Body of pancreas (tissue), 4 donors: ENCODE results near the gene MTX1. TPM values are rescaled to one million over a fixed set of nuclear protein-coding genes. Genes with fewer than 3 reads are reported as not detected.

Experiments used
- ATAC-seq: fragments of 150-250 bp; one replicate; pipeline ENCODE4 v1.9.1; 2016
- DNase-seq, 4 donors: peaks; one replicate each; pipeline ENCODE4 v3.0.0-alpha.2; 2019
- H3K27ac ChIP-seq, 4 donors: fragments of 200-600 bp; sonication (generic); 1 replicate in 3 of 4; 2 replicates in 1 of 4; pipeline versions ENCODE4 v1.5.1 to v1.6.1; 2016 to 2019; ENCODE audit warnings: mild to moderate bottlenecking in 1 of 4, mixed read lengths in 1 of 4, moderate library complexity in 1 of 4
- H3K27me3 ChIP-seq, 2 donors: fragments of 200-600 bp; sonication (generic); one replicate each; pipeline ENCODE4 v1.6.0; 2016; ENCODE audit warnings: mild to moderate bottlenecking in 1 of 2
- H3K36me3 ChIP-seq, 2 donors: fragments of 200-600 bp; sonication (generic); replicated peaks in 1 of 2; 2 replicates each; pipeline ENCODE4 v1.5.1; 2016; ENCODE audit warnings: low read depth in 2 of 2; ENCODE audit not compliant: insufficient read depth in 1 of 2
- H3K4me1 ChIP-seq: fragments of 200-600 bp; sonication (generic); one replicate; pipeline ENCODE4 v1.6.0; 2016
- H3K4me3 ChIP-seq, 2 donors: fragments of 200-600 bp; sonication (generic); 1 replicate in 1 of 2; 2 replicates in 1 of 2; pipeline ENCODE4 v1.5.1; 2016 to 2019
- H3K9me3 ChIP-seq, 3 donors: fragments of 200-600 bp; sonication (generic); 1 replicate in 2 of 3; 2 replicates in 1 of 3; pipeline ENCODE4 v1.5.1; 2016
- POLR2A ChIP-seq, 3 donors: fragments of 450-650 bp; IDR thresholded peaks; one replicate each; pipeline ENCODE4 v1.6.1; 2016; ENCODE audit warnings: antibody characterized with exemption in 3 of 3, mild to moderate bottlenecking in 2 of 3
- WGBS, 2 donors: methylation state at CpG; one replicate each; pipeline ENCODE4 v1.1.5; 2017; 5-methylcytosine and 5-hydroxymethylcytosine counted together
- intact Hi-C: fragments of 100-400 bp; cut with DNase I; formaldehyde crosslinking; loops from one replicate; pipeline ENCODE4 v1.15.1; 2023
- total RNA-seq, 2 donors: library from RNA; depleted of rRNA; stranded (reverse); fragments of >200 nt; gene quantifications; one replicate each; pipeline ENCODE4 v1.1.0, GENCODE V29; 2016
- TF ChIP-seq, protein P1 (sequence below), 7 experiments: fragments of 450-650 bp in 4 of 7; fragments of 200-600 bp in 3 of 7; sonication (generic) in 3 of 7; IDR thresholded peaks; one replicate each; pipeline ENCODE4 v1.5.1; 2016 to 2019; ENCODE audit warnings: antibody characterized with exemption in 7 of 7

Gene MTX1
- total RNA-seq, 2 donors from 2014 or later: 5.9 to 16.3 TPM

DNA sequence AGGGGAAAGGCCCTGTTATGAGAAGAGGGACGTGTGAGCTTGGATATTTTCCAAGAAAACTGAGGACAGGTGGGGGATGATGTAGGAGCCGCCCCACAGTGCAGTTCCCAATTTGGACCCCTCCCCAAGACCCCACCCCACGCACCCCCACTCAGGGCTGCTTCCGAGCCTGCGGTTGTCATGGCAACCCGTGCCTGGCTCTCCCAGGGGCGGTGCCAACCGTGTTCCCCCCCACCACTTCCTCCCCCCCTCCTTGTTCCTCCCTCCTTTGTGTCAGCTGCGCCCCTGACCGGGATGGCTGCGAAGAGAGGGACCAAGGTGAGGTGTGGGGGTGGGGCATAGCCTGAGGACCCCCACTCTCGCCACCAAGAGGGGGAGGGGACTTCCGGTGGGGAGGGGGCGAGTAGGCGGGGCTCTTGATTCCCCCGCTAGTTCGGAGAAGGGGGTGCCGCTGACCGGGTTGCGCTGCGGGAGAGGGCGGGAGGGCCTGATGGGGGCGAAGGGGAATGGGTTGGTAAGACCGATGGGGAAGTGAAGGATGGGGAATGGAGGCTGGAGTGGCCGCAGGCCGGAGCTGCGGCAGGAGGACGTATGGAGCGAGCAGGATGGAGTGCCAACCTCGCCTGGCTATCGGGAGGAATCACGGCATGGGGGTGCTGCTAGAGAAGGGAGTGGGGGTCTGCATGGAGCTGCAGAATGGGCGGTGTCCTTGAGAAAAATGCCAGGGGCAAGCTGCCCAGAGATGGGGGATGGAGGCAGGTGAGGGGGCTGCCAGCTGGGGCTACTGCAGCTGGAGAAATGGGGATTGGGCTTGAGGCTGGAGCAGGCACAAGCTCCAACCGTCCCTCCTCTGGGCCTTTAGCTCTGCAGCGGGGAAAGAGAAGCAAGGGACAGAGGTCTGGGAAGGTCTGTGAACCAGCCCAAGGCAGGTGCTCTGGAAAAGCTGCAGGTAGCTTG is 33.9 kb upstream of the MTX1 start:
- no peaks in the 10 kb centered on the region for H3K9me3 ChIP-seq
- ATAC-seq: no peak
- no peak overlapping the region for H3K27ac ChIP-seq
- no peak overlapping the region for H3K4me3 ChIP-seq
- intact Hi-C loops: loop anchor here (10.0 kb wide), 1 partner anchor 50 kb away; no protein-coding TSS in a partner anchor
- H3K36me3 ChIP-seq: peaks cover 0 to 4% of the 10 kb centered on the region in 2 donors
- WGBS, 2 donors: 12 to 22% methylated on average over 32 to 34 of the region's 35 CpGs
- peak in 2 of 4 donors; percentile 18 to 21 for DNase-seq
- peaks cover 19% of the 10 kb centered on the region for H3K4me1 ChIP-seq
- no peaks in the 10 kb centered on the region for H3K27me3 ChIP-seq
- TF ChIP-seq, protein P1, sequence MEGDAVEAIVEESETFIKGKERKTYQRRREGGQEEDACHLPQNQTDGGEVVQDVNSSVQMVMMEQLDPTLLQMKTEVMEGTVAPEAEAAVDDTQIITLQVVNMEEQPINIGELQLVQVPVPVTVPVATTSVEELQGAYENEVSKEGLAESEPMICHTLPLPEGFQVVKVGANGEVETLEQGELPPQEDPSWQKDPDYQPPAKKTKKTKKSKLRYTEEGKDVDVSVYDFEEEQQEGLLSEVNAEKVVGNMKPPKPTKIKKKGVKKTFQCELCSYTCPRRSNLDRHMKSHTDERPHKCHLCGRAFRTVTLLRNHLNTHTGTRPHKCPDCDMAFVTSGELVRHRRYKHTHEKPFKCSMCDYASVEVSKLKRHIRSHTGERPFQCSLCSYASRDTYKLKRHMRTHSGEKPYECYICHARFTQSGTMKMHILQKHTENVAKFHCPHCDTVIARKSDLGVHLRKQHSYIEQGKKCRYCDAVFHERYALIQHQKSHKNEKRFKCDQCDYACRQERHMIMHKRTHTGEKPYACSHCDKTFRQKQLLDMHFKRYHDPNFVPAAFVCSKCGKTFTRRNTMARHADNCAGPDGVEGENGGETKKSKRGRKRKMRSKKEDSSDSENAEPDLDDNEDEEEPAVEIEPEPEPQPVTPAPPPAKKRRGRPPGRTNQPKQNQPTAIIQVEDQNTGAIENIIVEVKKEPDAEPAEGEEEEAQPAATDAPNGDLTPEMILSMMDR (IDR thresholded peaks at IDR 0.05): no peak
- no peak for TF ChIP-seq POLR2A (IDR thresholded peaks at IDR 0.05)

DNA sequence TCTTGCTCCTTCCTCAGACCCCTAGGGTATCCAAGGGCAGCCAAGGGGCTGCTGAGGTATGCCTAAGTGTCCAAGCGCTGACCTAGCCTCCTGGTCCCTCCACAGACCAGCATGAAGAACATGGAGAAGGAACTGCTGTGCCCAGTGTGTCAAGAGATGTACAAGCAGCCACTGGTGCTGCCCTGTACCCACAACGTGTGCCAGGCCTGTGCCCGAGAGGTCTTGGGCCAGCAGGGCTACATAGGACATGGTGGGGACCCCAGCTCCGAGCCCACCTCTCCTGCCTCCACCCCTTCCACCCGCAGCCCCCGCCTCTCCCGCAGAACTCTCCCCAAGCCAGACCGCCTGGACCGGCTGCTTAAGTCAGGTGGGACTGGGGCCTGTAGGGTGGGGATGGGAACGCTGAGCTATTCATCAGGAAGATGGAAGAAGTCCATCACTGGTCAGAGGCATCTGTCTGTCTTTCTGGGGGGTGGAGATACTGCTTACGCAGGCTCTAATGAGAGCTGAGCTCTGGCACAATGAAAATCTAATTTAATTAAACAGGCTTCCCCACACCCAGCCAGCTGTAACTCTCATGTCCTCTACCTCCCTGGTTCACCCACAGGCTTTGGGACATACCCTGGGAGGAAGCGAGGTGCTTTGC is 33.1 kb upstream of the MTX1 start:
- Histone ChIP-seq H3K27ac (no peak overlapping the region), H3K36me3 (peaks cover 0 to under 1% of the 10 kb centered on the region in 2 donors), H3K4me1 (peaks cover 19% of the 10 kb centered on the region), H3K27me3 (no peaks in the 10 kb centered on the region), H3K4me3 (no peak overlapping the region), H3K9me3 (no peaks in the 10 kb centered on the region)
- intact Hi-C loops: loop anchor here (10.0 kb wide), 1 partner anchor 49 kb away; no protein-coding TSS in a partner anchor
- no peak for TF ChIP-seq POLR2A (IDR thresholded peaks at IDR 0.05)
- TF ChIP-seq, protein P1 (IDR thresholded peaks at IDR 0.05): no peak
- WGBS, 2 donors: 78 to 80% methylated on average over 12 of the region's 12 CpGs
- DNase-seq (peak in 1 of 4 donors; percentile 12), ATAC-seq (no peak)

DNA sequence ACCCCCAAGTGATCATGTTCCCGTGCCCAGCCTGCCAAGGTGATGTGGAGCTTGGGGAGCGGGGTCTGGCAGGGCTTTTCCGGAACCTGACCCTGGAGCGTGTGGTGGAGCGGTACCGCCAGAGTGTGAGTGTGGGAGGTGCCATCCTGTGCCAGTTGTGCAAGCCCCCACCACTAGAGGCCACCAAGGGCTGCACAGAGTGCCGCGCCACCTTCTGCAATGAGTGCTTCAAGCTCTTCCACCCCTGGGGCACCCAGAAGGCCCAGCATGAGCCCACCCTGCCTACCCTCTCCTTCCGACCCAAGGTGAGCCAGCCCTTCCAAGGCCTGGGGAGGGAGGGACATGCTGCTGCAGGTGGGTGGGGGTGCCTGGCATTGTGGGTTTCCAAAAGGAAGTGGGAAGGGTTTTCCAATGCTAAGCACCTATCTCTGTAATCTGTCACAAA is 32.5 kb upstream of the MTX1 start:
- Histone ChIP-seq H3K4me3 (no peak overlapping the region), H3K9me3 (no peaks in the 10 kb centered on the region), H3K27me3 (no peaks in the 10 kb centered on the region), H3K27ac (no peak overlapping the region), H3K36me3 (no peaks in the 10 kb centered on the region), H3K4me1 (peaks cover 19% of the 10 kb centered on the region)
- DNase-seq: peak; percentile 25 to 49 (median 36)
- no peak for TF ChIP-seq POLR2A (IDR thresholded peaks at IDR 0.05)
- TF ChIP-seq, protein P1 (IDR thresholded peaks at IDR 0.05): peak in 1 of 7 experiments; percentile 12
- ATAC-seq: no peak
- WGBS, 2 donors: 53 to 55% methylated on average over 8 to 9 of the region's 9 CpGs
- intact Hi-C loops: loop anchor here (10.0 kb wide), 1 partner anchor 49 kb away; no protein-coding TSS in a partner anchor

DNA sequence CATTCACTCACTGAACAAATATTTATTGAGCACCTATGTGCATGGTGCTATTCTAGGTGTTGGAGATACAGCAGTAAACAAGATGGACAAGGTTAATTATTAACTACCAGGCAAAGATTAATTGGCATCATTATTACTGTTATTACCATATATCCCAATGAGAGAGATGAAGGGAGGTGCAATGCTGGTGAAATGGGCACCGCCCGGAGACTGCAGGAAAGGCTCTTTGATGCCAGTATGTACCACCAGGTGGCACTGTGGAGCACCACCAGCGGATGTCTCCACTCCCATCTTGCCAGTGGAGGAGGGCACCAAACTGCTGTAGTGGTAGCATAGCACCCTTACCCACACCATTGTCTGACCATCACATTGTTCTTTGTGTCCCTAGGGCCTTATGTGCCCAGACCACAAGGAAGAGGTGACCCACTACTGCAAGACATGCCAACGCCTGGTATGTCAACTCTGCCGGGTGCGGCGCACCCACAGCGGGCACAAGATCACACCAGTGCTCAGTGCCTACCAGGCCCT is 31.9 kb upstream of the MTX1 start:
- H3K27me3 ChIP-seq: no peaks in the 10 kb centered on the region
- ATAC-seq (peak; percentile 72), DNase-seq (peak; percentile 87 to 92 (median 90))
- H3K9me3 ChIP-seq: no peaks in the 10 kb centered on the region
- peak overlapping the region in 3 of 4 donors; percentile 12 to 54 (median 22) for H3K27ac ChIP-seq
- peaks cover 19% of the 10 kb centered on the region for H3K4me1 ChIP-seq
- WGBS, 2 donors: 0 to 59% methylated on average over 2 to 8 of the region's 8 CpGs
- intact Hi-C loops: loop anchor here (10.0 kb wide), 1 partner anchor 48 kb away; no protein-coding TSS in a partner anchor
- TF ChIP-seq, protein P1 (IDR thresholded peaks at IDR 0.05): peak; percentile 84 to 96 (median 92)
- TF ChIP-seq POLR2A (IDR thresholded peaks at IDR 0.05): no peak
- H3K4me3 ChIP-seq: no peak overlapping the region
- no peaks in the 10 kb centered on the region for H3K36me3 ChIP-seq
